Right lobe of liver (tissue), 4 donors: ENCODE data around the gene FHDC1.

Source experiments
- CTCF ChIP-seq, 4 donors: fragments of 200-600 bp in 3 of 4; fragments of 450-650 bp in 1 of 4; IDR thresholded peaks; one replicate each; pipeline versions ENCODE4 v1.5.1 to v1.8.0; 2016 to 2022; ENCODE audit warnings: antibody characterized with exemption in 4 of 4, mild to moderate bottlenecking in 2 of 4
- POLR2A ChIP-seq: fragments of 450-650 bp; IDR thresholded peaks from one replicate; pipeline ENCODE4 v1.6.1; 2017; ENCODE audit warnings: antibody characterized with exemption, mild to moderate bottlenecking
- donor health status: DM: no; HTN: no; CAD: no.
- donor health status: DM: no; HTN: no; CAD: no.
- donor health status: DM: no; HTN: yes; CAD: no.

- no peak for TF ChIP-seq POLR2A
- TF ChIP-seq CTCF (IDR thresholded peaks at IDR 0.05), result no peak
Observed at GRCh38 chr4:152887981-152888380, 48.1 kb upstream of the FHDC1 start.
